BLaER1 (cell line): ENCODE measurements around the gene CFAP92.

Experiments
- H3K27ac ChIP-seq: shearing (Covaris generic); formaldehyde crosslinking; 2 replicates; pipeline ENCODE4 v1.8.1; 2022
- H3K27me3 ChIP-seq: shearing (Covaris generic); formaldehyde crosslinking; 2 replicates; pipeline ENCODE4 v1.8.1; 2022
- H3K36me3 ChIP-seq: shearing (Covaris generic); formaldehyde crosslinking; 2 replicates; pipeline ENCODE4 v1.8.1; 2022
- H3K4me1 ChIP-seq: shearing (Covaris generic); formaldehyde crosslinking; 2 replicates; pipeline ENCODE4 v1.8.1; 2022
- H3K4me2 ChIP-seq: shearing (Covaris generic); formaldehyde crosslinking; 2 replicates; pipeline ENCODE4 v1.8.1; 2022
- H3K4me3 ChIP-seq: shearing (Covaris generic); formaldehyde crosslinking; 2 replicates; pipeline ENCODE4 v1.8.1; 2022
- H3K9ac ChIP-seq: shearing (Covaris generic); formaldehyde crosslinking; 2 replicates; pipeline ENCODE4 v1.8.1; 2022
- H3K9me3 ChIP-seq: shearing (Covaris generic); formaldehyde crosslinking; 2 replicates; pipeline ENCODE4 v1.8.1; 2022
- H4K20me1 ChIP-seq: shearing (Covaris generic); formaldehyde crosslinking; 2 replicates; pipeline ENCODE4 v1.8.1; 2022
- Cebpa-rat ChIP-seq: shearing (Covaris generic); IDR thresholded peaks from 2 replicates; pipeline ENCODE4 v1.8.1; 2022

CFAP92 gene

DNA sequence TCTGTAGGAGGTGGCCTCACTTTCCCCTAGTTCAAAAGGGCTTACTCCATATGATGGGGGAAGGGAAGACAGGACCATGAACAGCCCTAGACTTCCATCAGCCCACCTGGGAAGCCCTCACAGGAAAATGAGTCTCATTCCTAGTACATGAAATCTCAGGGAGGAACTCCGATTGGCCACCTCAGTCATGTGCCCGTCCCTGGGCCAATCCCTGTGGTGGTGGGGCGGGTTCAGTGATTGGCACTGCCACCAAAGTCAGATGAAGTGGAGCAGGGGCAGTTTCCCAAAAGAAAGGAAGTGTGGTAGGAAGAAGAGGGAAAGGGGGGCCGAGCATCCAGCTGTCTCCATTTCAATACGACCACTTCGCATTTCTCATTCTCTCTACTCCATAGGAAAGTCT, 40.8 kb upstream of the CFAP92 start:
- peak overlapping the region; percentile 78 for H3K4me2 ChIP-seq
- peaks cover 83% of the 10 kb centered on the region for H3K4me1 ChIP-seq
- no peak overlapping the region for H3K9ac ChIP-seq
- H4K20me1 ChIP-seq, result no peaks in the 10 kb centered on the region
- H3K27ac ChIP-seq, result no peak overlapping the region
- H3K36me3 ChIP-seq, result no peaks in the 10 kb centered on the region
- H3K9me3 ChIP-seq, result peaks cover 10% of the 10 kb centered on the region
- H3K4me3 ChIP-seq, result no peak overlapping the region
- no peak for TF ChIP-seq Cebpa-rat
- H3K27me3 ChIP-seq, result no peaks in the 10 kb centered on the region

DNA sequence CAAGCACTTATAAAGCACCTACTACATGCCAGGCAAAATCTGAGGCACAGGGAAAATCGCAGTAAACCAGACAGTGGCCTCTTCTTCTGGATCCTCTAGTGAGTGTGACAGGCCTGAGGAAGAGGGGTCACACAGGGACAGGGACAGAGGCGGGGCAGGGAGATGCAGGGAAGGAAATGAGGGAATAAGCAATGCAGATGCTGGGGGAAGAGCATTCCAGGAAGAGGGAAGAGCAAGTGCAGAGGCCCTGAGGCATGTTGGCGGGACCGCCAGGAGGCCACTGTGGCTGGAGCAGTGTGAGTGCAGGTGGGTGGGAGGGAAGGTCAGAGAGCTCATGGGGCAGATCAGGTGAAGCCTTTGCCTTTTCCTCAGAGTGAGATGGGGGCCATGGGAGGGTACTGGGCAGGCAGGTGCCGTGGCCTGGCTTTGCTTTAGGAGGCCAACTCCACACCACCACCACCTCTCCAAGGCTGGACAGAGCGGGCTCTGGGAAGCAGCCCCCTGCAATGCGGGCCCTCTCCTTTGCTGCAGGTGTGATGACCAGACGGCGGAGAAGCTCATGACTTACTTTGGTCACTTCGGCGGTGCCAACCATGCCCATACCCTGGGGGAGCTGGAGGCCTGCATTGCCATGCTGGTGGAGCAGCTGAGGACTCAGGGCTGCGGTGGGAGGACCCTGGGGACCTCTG, 39.9 kb upstream of the CFAP92 start:
- peaks cover 10% of the 10 kb centered on the region for H3K9me3 ChIP-seq
- no peak overlapping the region for H3K9ac ChIP-seq
- H3K4me1 ChIP-seq, result peaks cover 74% of the 10 kb centered on the region
- H4K20me1 ChIP-seq, result no peaks in the 10 kb centered on the region
- peak overlapping the region; percentile 78 for H3K4me2 ChIP-seq
- no peak overlapping the region for H3K4me3 ChIP-seq
- TF ChIP-seq Cebpa-rat, result no peak
- H3K27me3 ChIP-seq, result no peaks in the 10 kb centered on the region
- no peaks in the 10 kb centered on the region for H3K36me3 ChIP-seq
- no peak overlapping the region for H3K27ac ChIP-seq

DNA sequence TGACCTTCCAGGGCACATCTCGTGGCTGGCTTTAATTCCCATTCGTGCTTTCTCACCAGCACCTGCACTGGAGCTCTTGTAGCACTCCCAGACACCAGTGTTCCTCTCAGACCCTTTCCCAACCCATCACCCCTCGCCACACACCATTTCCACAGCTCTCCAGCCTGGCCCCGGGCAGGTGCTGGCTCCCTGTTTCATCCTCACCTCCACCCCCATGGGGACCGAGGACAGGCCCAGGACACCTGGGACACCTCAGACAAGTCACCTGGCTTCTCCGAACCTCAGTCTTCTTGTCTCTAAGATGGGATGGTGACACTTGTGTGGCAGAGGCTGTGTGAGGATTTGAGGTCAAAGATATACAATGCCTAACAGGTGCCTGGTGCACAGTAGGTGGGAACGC, 39.3 kb upstream of the CFAP92 start:
- peaks cover 68% of the 10 kb centered on the region for H3K4me1 ChIP-seq
- H3K27ac ChIP-seq, result peak overlapping the region; percentile 58; the same call in 1 of the 2 replicates
- no peak for TF ChIP-seq Cebpa-rat
- H3K4me2 ChIP-seq, result peak overlapping the region; percentile 78
- H3K4me3 ChIP-seq, result no peak overlapping the region
- H3K27me3 ChIP-seq, result no peaks in the 10 kb centered on the region
- H3K9ac ChIP-seq, result peak overlapping the region; percentile 49; the same call in 1 of the 2 replicates
- no peaks in the 10 kb centered on the region for H3K36me3 ChIP-seq
- no peaks in the 10 kb centered on the region for H4K20me1 ChIP-seq
- H3K9me3 ChIP-seq, result peaks cover 10% of the 10 kb centered on the region

DNA sequence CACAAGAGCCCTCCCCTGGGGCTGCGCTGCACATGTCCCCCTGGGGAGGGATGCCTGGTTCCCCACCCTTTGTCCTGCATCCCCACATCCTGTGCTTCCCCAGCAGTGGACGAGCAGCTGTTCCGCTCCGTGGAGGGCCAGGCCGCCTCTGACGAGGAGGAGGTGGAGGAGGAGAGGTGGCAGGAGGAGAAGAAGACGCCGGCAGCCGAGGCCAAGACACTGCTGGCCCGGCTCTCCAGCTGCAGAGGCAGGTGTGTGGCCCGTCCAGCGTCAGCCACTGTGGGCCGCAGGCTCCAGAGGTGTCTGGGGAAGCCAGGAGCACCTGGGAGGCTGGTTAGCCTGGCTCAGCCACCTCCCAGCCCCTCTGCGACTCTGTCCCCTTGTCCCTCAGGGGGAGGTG, 38.8 kb upstream of the CFAP92 start:
- Histone ChIP-seq H4K20me1 (no peaks in the 10 kb centered on the region), H3K27ac (peak overlapping the region; percentile 58; the same call in 1 of the 2 replicates), H3K27me3 (no peaks in the 10 kb centered on the region), H3K4me1 (peaks cover 64% of the 10 kb centered on the region), H3K9me3 (peaks cover 10% of the 10 kb centered on the region), H3K4me2 (peak overlapping the region; percentile 78), H3K36me3 (no peaks in the 10 kb centered on the region), H3K4me3 (no peak overlapping the region), H3K9ac (peak overlapping the region; percentile 49; the same call in 1 of the 2 replicates)
- TF ChIP-seq Cebpa-rat, result no peak

DNA sequence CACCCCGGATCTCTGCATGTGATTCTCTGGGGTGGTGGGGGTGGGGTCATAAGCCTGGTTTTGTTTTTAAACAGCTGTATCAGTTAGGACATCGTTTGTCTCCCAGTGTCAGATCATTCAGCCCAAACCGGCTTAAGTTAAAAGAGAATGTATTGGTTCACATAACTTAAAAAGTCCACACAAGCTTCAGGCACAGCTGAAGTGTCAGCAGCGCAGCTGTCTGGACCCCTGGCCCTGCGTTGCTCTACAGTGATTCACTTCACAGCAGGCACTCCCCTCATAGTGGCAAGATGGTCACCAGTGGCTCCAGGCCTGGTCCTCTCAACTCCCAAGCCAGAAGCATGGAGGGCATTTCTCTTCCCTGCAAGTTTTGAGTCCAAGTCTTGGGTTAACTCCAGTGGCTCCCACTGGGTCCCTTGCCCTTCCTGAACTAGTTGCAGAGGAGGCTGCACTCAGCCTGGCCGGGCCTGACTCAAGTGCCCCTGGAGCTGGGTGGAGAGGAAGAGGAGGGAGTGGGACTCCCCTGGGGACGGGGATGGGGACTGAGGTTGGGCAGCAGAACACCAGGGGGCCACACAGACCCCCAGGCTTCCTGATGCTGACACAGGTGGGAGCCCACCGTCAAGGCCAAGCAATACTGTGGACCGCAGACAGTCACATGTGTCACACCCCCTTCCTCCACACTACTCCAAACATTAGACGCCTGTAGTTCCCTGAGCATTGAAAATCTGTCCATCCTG, 37.8 kb upstream of the CFAP92 start:
- Histone ChIP-seq H3K4me1 (peaks cover 68% of the 10 kb centered on the region), H3K27ac (0 out of 2 replicates have a peak overlapping the region, but pooled peaks have one; percentile 41), H4K20me1 (no peaks in the 10 kb centered on the region), H3K9me3 (peaks cover 10% of the 10 kb centered on the region), H3K36me3 (no peaks in the 10 kb centered on the region), H3K4me3 (no peak overlapping the region), H3K4me2 (peak overlapping the region; percentile 78), H3K9ac (no peak overlapping the region; the same call in 1 of the 2 replicates), H3K27me3 (no peaks in the 10 kb centered on the region)
- no peak for TF ChIP-seq Cebpa-rat

DNA sequence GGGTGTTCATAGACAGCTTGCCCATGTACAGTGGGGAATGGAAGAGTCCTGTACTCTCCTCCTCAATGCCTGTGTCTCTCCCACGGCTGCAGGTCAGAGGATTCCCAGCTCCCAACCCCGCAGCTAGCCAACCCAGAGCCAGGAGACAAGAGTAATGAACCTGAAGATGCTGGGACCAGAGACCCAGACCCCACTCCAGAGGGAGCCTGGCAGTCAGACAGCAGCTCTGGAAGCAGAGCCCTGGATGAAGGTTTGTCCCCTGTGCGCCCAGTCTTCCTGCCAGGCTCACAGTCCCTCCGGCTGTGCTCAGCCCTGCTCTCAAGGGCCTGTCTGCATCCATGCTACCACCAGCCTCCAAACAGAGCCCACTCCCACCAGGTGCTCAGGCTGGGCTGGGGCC, 36.7 kb upstream of the CFAP92 start:
- no peaks in the 10 kb centered on the region for H4K20me1 ChIP-seq
- H3K4me2 ChIP-seq, result no peak overlapping the region
- peaks cover 68% of the 10 kb centered on the region for H3K4me1 ChIP-seq
- no peaks in the 10 kb centered on the region for H3K27me3 ChIP-seq
- H3K9ac ChIP-seq, result no peak overlapping the region
- H3K27ac ChIP-seq, result no peak overlapping the region
- H3K36me3 ChIP-seq, result no peaks in the 10 kb centered on the region
- peaks cover 10% of the 10 kb centered on the region for H3K9me3 ChIP-seq
- no peak for TF ChIP-seq Cebpa-rat
- no peak overlapping the region for H3K4me3 ChIP-seq

DNA sequence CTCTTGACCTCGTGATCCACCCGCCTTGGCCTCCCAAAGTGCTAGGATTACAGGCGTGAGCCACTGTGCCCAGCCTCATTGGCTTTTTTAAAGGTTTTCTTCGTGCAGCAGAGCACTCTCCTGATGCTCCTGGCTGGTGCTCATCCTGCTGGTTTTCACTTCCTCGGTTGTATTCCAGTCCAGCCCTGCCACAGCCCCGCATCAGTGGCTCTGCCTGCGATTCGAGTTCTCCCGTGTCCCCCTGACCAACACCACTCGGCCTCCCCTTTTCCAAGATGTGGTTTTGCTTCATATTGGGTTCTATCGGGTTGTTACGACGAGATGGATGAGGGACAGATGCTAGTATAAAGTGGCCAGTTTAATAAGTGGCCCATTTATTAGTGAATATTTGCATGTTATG, 35.0 kb upstream of the CFAP92 start:
- Histone ChIP-seq H3K4me3 (no peak overlapping the region), H3K27ac (no peak overlapping the region), H3K4me1 (peaks cover 60% of the 10 kb centered on the region), H3K27me3 (no peaks in the 10 kb centered on the region), H3K9ac (no peak overlapping the region), H3K9me3 (peaks cover 10% of the 10 kb centered on the region), H3K4me2 (no peak overlapping the region), H3K36me3 (no peaks in the 10 kb centered on the region), H4K20me1 (no peaks in the 10 kb centered on the region)
- TF ChIP-seq Cebpa-rat, result no peak

DNA sequence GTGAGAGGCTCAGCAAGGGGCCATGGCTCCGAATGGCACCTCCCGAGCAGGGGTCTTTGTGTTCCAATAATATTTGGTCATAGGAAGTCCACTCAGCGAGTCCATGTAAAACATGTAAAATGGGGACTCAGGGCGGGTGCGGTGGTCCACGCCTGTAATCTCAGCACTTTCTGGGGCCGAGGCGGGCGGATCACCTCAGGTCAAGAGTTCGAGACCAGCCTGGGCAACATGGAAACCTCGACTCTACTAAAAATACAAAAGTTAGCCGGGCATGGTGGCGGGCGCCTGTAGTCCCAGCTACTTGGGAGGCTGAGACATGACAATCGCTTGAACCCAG, 33.6 kb upstream of the CFAP92 start:
- H4K20me1 ChIP-seq, result no peaks in the 10 kb centered on the region
- peaks cover 10% of the 10 kb centered on the region for H3K9me3 ChIP-seq
- H3K27me3 ChIP-seq, result no peaks in the 10 kb centered on the region
- no peaks in the 10 kb centered on the region for H3K36me3 ChIP-seq
- peaks cover 60% of the 10 kb centered on the region for H3K4me1 ChIP-seq
- peak overlapping the region; percentile 63 for H3K27ac ChIP-seq
- peak overlapping the region; percentile 66 for H3K9ac ChIP-seq
- peak overlapping the region; percentile 87 for H3K4me2 ChIP-seq
- no peak for TF ChIP-seq Cebpa-rat
- peak overlapping the region; percentile 63 for H3K4me3 ChIP-seq

DNA sequence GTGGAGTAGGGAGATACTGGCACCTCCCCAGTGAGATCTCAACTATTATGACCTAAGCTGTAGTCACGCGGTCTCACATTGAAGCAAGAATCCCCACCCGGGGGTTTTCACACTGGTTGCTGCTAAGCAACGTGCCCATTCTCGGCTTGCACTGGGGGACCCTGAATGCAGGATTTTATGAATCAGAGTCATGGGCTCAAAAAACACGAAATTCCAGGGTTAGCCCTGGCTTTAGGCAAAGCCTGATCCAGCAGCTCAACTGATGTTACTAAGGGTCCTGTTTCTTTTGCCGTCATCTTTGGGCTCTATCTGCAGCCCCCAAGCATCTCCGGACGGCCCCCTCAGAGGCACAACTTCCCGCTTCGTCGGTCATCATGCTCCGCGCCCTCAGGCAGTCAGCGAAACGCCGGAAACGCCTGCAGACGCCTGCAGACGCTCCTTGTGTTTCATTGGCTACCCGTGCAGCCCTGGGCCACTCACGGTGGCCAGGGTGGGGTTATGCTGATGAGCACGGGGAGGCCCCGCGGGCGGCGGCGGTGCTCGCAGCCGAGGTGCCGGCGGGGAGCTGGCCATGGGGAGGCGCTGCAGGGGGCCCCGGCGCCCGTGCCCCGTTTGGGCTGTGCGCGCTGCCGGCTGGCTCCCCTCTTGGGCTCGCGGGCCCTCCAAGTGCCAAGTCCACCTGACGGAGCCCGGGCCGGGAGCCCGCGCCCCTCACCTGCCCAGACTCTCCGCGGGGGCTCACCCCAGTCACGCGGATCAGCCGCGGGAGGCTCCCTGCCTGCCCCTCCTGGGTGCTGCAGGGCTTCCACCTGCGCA, 33.1 kb upstream of the CFAP92 start:
- Histone ChIP-seq H4K20me1 (no peaks in the 10 kb centered on the region), H3K4me2 (peak overlapping the region; percentile 87), H3K27me3 (no peaks in the 10 kb centered on the region), H3K9me3 (peaks cover 10% of the 10 kb centered on the region), H3K27ac (peak overlapping the region; percentile 63), H3K36me3 (no peaks in the 10 kb centered on the region), H3K9ac (peak overlapping the region; percentile 66), H3K4me3 (peak overlapping the region; percentile 63), H3K4me1 (peaks cover 60% of the 10 kb centered on the region)
- no peak for TF ChIP-seq Cebpa-rat
